GM19043 (cell line): ENCODE measurements around the gene FXR1.
"Not testable (repeated sequence)": the region's sequence is repeated elsewhere in the genome, so short reads cannot be mapped to it uniquely, and the experiment has no call there.

Experiments
- ATAC-seq: cut with Tn5 transposase; IDR thresholded peaks from one replicate; pipeline ENCODE4 v1.9.1; 2021; ENCODE audit warnings: low read depth; ENCODE audit not compliant: unreplicated experiment

FXR1 gene

GRCh38 chr3:181003469-181003868, 91.0 kb downstream of the FXR1 start:
- ATAC-seq = not testable (repeated sequence)

- no peak for ATAC-seq
Observed at GRCh38 chr3:181006541-181006940, 94.1 kb downstream of the FXR1 start.

- no peak for ATAC-seq
Observed at GRCh38 chr3:181007262-181007661, 94.8 kb downstream of the FXR1 start.

- ATAC-seq = no peak
Observed at GRCh38 chr3:181008796-181009195, 96.3 kb downstream of the FXR1 start.

- no peak for ATAC-seq
Observed at GRCh38 chr3:181009225-181009624, 96.8 kb downstream of the FXR1 start.

GRCh38 chr3:181017690-181018089, 105.2 kb downstream of the FXR1 start:
- ATAC-seq = no peak

GRCh38 chr3:181025204-181025603, 112.7 kb downstream of the FXR1 start:
- no peak for ATAC-seq

- no peak for ATAC-seq
Observed at GRCh38 chr3:181030948-181031347, 118.5 kb downstream of the FXR1 start.
